Stomach (tissue), 4 donors: ENCODE data around the gene GPC5.

Experiments used
- EP300 ChIP-seq: sonication (generic); formaldehyde crosslinking; IDR thresholded peaks from one replicate; pipeline ENCODE4 v1.6.1; 2017; ENCODE audit warnings: antibody characterized with exemption
- POLR2A ChIP-seq, 4 donors: fragments of 450-650 bp; IDR thresholded peaks; one replicate each; pipeline ENCODE4 v1.6.1; 2016; ENCODE audit warnings: antibody characterized with exemption in 4 of 4, control low read depth in 2 of 4, mild to moderate bottlenecking in 1 of 4, moderate library complexity in 1 of 4
- POLR2AphosphoS5 ChIP-seq, 3 donors: sonication (generic); formaldehyde crosslinking; IDR thresholded peaks; one replicate each; pipeline ENCODE4 v1.6.1; 2016; ENCODE audit warnings: antibody characterized with exemption in 3 of 3
- TF ChIP-seq, protein P1 (sequence below), 7 experiments: fragments of 450-650 bp in 4 of 7; fragments of 200-600 bp in 3 of 7; sonication (generic) in 3 of 7; IDR thresholded peaks; one replicate each; pipeline ENCODE4 v1.5.1; 2016 to 2019; ENCODE audit warnings: antibody characterized with exemption in 7 of 7, control low read depth in 2 of 7, mild to moderate bottlenecking in 1 of 7

GRCh38 chr13:92415781-92416180, 1017.4 kb downstream of the GPC5 start:
- TF ChIP-seq, protein P1, sequence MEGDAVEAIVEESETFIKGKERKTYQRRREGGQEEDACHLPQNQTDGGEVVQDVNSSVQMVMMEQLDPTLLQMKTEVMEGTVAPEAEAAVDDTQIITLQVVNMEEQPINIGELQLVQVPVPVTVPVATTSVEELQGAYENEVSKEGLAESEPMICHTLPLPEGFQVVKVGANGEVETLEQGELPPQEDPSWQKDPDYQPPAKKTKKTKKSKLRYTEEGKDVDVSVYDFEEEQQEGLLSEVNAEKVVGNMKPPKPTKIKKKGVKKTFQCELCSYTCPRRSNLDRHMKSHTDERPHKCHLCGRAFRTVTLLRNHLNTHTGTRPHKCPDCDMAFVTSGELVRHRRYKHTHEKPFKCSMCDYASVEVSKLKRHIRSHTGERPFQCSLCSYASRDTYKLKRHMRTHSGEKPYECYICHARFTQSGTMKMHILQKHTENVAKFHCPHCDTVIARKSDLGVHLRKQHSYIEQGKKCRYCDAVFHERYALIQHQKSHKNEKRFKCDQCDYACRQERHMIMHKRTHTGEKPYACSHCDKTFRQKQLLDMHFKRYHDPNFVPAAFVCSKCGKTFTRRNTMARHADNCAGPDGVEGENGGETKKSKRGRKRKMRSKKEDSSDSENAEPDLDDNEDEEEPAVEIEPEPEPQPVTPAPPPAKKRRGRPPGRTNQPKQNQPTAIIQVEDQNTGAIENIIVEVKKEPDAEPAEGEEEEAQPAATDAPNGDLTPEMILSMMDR (IDR thresholded peaks at IDR 0.05): no peak
- no peak for TF ChIP-seq POLR2A (IDR thresholded peaks at IDR 0.05)
- no peak for TF ChIP-seq POLR2AphosphoS5 (IDR thresholded peaks at IDR 0.05)
- no peak for TF ChIP-seq EP300
